ENCODE data around the gene RAD51B. TPM values are rescaled to one million over a fixed set of nuclear protein-coding genes. Genes with fewer than 3 reads are reported as not detected.

RAD51B gene
- total RNA-seq, 1 donor from 2014 or later = 5.3 TPM

GRCh38 chr14:68476212-68477109 is 656.9 kb downstream of the RAD51B start:
- FAIRE-seq = no peak
- DNase-seq (ENCODE audit: low spot score in 2 of 2) = no peak

GRCh38 chr14:68477110-68477455 is 657.5 kb downstream of the RAD51B start:
- DNase-seq (ENCODE audit: low spot score in 2 of 2) = no peak

GRCh38 chr14:68477461-68478085 is 658.0 kb downstream of the RAD51B start:
- DNase-seq (ENCODE audit: low spot score in 2 of 2) (no peak), FAIRE-seq (no peak)

More at GRCh38 chr14:68477110-68477455, 657.5 kb downstream of the RAD51B start:
- FAIRE-seq = no peak

DNA sequence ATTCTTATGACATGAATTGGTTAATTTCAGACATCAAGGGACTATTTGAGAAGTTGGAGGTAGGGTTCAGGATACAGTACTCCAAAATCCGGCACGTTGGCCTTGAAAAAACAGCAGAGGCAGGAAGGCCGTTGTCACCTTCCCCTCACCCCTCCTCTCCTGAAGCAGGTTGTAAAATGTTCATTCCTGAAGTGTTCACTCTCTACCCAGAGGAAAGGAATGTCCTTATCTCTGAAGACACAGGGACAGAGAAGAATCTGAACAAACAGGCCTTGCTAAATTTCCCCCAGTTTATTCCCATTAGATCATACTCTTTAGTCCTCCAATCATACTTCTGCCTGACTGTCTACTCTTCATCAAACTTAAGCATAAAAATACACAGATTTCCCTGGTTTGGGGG is 659.7 kb downstream of the RAD51B start:
- no peak for DNase-seq (ENCODE audit: low spot score in 2 of 2)
- no peak for FAIRE-seq

DNA sequence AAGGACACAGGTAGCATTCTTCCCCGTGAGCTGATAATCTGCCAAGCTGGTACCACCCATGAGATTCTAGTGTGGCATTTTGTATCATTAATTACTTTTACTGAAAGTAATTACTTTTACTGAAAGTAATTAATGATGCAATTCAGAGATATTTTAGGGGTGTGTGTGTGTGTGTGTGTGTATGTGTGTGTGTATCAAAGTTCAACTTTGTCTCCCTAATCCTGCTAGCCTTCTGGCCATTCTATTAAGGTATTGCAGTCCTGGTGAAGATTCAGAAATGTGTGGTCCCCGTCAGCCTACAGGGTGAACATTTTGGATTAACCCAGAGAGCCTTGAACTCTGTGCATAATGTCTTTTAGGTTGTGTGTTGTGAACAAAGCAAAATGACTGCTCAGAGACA is 662.4 kb downstream of the RAD51B start:
- no peak for DNase-seq (ENCODE audit: low spot score in 2 of 2)
- no peak for FAIRE-seq

- no peak for FAIRE-seq
- no peak for DNase-seq (ENCODE audit: low spot score in 2 of 2)
Measured at GRCh38 chr14:68482772-68483395, 663.3 kb downstream of the RAD51B start.

GRCh38 chr14:68486033-68486732 is 666.6 kb downstream of the RAD51B start:
- DNase-seq (ENCODE audit: low spot score in 2 of 2) = no peak
- no peak for FAIRE-seq

- FAIRE-seq (no peak), DNase-seq (ENCODE audit: low spot score in 2 of 2) (no peak)
Measured at GRCh38 chr14:68486809-68487208, 667.2 kb downstream of the RAD51B start.

DNA sequence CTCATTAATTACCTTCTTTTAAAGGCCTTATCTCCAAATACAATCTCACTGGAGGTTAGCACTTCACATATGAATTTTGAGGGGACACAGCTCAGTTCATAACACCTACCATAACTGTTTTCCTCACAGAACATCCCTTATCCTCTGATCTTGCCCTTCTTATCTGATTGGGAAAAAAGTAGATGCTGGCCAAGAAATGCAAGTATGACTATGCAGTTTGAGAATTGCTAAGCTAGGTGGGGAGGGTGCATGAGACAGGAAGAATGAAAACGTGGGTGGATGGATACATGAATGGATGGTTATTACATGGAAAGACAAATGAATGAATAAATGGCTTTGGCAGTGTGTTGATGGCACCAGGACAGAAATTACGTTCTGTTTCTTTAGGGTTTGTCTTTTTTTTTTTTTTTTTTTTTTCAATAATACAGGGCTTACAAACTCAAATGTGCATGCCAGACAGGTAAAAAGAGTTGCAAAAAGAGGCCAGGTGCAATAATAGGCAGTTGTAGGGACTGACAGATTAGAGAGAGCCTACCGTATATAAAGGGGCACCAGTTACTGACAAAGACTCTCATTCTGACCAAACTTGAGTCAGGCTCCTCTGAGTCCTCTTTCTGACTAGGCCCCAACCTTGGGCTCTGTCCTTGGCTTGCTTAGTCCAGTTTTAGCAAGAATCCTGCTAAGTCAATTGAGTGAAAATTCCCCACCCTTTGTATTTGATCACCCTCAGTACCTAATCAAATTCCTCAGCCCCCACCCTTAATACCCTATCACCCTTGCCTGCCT is 668.4 kb downstream of the RAD51B start:
- DNase-seq (ENCODE audit: low spot score in 2 of 2) = no peak
- FAIRE-seq = no peak

DNA sequence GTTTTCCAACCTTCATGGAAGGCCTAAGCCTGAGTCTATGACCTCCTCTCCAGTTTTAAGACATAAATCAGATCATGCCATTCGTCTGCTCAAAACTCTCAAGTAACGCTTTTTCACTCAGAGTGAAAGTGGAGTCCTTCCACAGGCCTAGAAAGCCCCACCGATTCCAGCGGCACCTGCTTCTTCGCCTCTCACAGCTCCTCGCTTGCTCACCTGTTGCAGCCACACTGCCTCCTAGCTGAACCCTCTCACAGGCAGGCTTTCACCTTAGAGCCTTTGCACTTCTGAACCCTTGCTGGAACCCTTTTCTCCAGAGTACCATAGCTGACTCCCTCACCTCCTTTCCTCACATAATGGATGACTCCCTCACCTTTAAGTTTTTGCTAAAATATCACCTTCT is 672.2 kb downstream of the RAD51B start:
- DNase-seq (ENCODE audit: low spot score in 2 of 2) (no peak), FAIRE-seq (no peak)

- DNase-seq (ENCODE audit: low spot score in 2 of 2) = no peak
- FAIRE-seq = no peak
Measured at GRCh38 chr14:68492381-68493151, 673.0 kb downstream of the RAD51B start.

GRCh38 chr14:68493152-68493911 is 673.8 kb downstream of the RAD51B start:
- FAIRE-seq (no peak), DNase-seq (ENCODE audit: low spot score in 2 of 2) (no peak)

DNA sequence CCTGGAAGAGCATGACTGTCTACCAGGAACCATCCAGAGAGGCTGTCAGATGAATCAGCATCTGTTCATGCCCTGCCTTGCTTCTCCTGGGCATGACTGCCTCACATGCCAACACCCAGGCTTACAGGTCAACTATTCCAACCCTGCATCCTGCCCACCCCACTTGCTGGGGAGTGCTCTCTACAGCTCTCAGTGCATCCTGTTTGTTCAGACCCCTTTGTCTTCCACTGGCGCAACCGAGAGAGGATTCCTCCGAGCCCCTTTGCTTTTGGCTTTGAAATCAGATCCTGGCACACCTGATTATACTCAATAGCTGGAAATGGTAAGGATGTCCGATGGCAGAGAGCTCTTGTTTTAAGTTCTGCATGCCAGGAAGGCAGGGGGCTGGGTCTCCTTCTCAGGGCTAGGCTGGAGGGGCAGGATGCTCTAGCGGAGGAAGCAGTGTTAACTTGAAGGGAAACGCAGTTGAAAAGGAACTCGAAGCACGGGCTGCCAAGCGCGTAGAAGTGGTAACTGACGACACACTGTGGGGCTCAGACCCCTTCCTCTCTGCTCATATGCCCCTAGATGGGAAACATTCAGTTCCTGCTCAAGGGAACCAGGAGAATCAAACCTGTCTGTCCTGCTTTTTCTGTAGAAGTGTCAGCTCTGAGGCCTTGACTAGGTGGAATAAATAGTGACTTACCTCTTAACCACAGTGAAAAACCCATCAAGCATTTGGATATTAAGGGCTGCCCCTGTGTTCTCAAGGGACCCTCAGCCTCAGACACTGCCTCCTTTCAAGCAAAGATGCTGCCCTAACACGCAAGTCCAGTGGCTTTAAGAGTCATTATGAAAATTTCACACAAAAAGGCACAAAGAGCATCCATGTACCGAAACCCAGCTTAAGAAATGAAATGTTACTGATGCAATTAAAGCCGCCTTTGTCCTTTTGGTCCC is 675.8 kb downstream of the RAD51B start:
- FAIRE-seq (no peak), DNase-seq (ENCODE audit: low spot score in 2 of 2) (no peak)

- FAIRE-seq (no peak), DNase-seq (ENCODE audit: low spot score in 2 of 2) (no peak)
Measured at GRCh38 chr14:68497011-68497410, 677.4 kb downstream of the RAD51B start.

- FAIRE-seq (no peak), DNase-seq (ENCODE audit: low spot score in 2 of 2) (no peak)
Measured at GRCh38 chr14:68499451-68499850, 679.9 kb downstream of the RAD51B start.

GRCh38 chr14:68501171-68501570 is 681.6 kb downstream of the RAD51B start:
- FAIRE-seq = no peak
- DNase-seq (ENCODE audit: low spot score in 2 of 2) = no peak

DNA sequence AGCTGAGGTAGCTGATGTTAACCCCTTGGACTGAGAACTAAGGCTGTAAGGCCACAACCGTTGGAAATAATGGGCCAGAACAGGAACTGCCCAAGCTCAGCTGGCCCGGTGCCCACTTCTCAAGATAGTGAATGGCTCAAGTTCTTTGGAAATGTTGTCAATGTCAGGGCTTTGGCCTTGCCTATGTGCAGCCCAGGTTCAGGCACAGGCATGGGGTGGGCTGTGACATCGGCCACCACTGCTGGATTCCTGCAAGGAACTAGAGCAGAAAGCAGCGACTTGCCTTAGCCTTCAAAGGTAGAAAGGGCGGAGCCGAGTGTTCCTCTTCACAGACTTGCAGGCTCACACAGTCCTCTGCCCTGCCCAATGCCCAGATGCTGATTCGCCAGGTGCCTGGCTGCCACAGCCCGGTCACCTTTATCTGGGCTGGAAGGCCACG is 682.1 kb downstream of the RAD51B start:
- FAIRE-seq = no peak

More for the DNA sequence above, 682.1 kb downstream of the RAD51B start:
- DNase-seq (ENCODE audit: low spot score in 2 of 2) = no peak
